ENCODE measurements around the gene PHACTR3. TPM values are rescaled to one million over a fixed set of nuclear protein-coding genes. Genes with fewer than 3 reads are reported as not detected.

The PHACTR3 gene
- polyA plus RNA-seq, 2 of the 4 experiments (the other 2 are of a cell fraction) = not detected

DNA sequence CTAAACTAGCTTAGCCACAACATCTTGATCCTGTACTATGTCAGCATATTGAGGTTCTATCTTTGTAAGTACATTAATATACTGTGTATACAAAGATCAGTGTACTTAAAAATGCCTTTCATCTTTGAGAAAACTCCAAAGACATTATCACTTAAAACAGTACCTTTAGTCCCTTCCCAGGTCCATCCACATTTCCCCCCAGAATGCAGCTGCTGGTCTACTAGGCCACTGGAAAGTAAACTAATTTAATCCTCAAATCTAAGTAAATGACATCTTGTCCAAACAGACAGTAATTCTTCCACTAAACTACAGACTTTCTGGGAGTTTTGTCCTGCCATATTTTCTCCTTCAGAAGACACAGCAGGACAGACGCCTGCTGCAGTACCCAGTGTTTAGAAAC, 260.4 kb downstream of the PHACTR3 start:
- no peak for ATAC-seq
- ChIA-PET POLR2A (no interaction called here), CTCF (no interaction called here)
- no peak overlapping the region for H3K4me3 ChIP-seq
- no peak overlapping the region for H3K4me2 ChIP-seq
- no peak for FAIRE-seq
- DNase-seq (ENCODE audit: low read depth in 1 of 2, low spot score in 1 of 2) = no peak
- no peak overlapping the region for H3K27ac ChIP-seq
- 62% methylated on average over 1 of the region's 1 CpG for WGBS (ENCODE audit: missing lambda C conversion rate)
- no peak for TF ChIP-seq HOXB13 (CRISPR knock-in tag; IDR thresholded peaks at IDR 0.05; ENCODE audit: low read depth)
- no peak for TF ChIP-seq EHMT2 (IDR thresholded peaks at IDR 0.05; ENCODE audit: low read depth)
- no peak for TF ChIP-seq FOSL2 (IDR thresholded peaks at IDR 0.05)
- TF ChIP-seq FOSL2 (CRISPR knock-in tag; IDR thresholded peaks at IDR 0.05) = no peak
- TF ChIP-seq HMGXB4 (CRISPR knock-in tag; IDR thresholded peaks at IDR 0.05; ENCODE audit: borderline replicate concordance) = no peak
- no peak for TF ChIP-seq HOXB5 (CRISPR knock-in tag; IDR thresholded peaks at IDR 0.05)
- no peak for TF ChIP-seq RCOR1 (IDR thresholded peaks at IDR 0.05; ENCODE audit: low read depth, low read length)
- TF ChIP-seq KDM5A (IDR thresholded peaks at IDR 0.05) = no peak
- no peak for TF ChIP-seq TFCP2L1 (CRISPR knock-in tag; IDR thresholded peaks at IDR 0.05)
- TF ChIP-seq PHF8 (IDR thresholded peaks at IDR 0.05; ENCODE audit: borderline replicate concordance, low read depth) = no peak
- no peak for TF ChIP-seq CTCF (IDR thresholded peaks at IDR 0.05)
- no peak for TF ChIP-seq EP300 (IDR thresholded peaks at IDR 0.05)
- TF ChIP-seq ZC3H11A (IDR thresholded peaks at IDR 0.05) = no peak
- TF ChIP-seq, protein P1, sequence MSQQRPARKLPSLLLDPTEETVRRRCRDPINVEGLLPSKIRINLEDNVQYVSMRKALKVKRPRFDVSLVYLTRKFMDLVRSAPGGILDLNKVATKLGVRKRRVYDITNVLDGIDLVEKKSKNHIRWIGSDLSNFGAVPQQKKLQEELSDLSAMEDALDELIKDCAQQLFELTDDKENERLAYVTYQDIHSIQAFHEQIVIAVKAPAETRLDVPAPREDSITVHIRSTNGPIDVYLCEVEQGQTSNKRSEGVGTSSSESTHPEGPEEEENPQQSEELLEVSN (IDR thresholded peaks at IDR 0.05; ENCODE audit: borderline replicate concordance, low read depth) = no peak
- no peak for TF ChIP-seq KDM1A (IDR thresholded peaks at IDR 0.05; ENCODE audit: low read depth)
- TF ChIP-seq, protein P2, sequence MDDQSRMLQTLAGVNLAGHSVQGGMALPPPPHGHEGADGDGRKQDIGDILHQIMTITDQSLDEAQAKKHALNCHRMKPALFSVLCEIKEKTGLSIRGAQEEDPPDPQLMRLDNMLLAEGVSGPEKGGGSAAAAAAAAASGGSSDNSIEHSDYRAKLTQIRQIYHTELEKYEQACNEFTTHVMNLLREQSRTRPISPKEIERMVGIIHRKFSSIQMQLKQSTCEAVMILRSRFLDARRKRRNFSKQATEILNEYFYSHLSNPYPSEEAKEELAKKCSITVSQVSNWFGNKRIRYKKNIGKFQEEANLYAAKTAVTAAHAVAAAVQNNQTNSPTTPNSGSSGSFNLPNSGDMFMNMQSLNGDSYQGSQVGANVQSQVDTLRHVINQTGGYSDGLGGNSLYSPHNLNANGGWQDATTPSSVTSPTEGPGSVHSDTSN (IDR thresholded peaks at IDR 0.05) = no peak
- no peaks in the 10 kb centered on the region for H3K4me1 ChIP-seq
- no peaks in the 10 kb centered on the region for H3K9me3 ChIP-seq

DNA sequence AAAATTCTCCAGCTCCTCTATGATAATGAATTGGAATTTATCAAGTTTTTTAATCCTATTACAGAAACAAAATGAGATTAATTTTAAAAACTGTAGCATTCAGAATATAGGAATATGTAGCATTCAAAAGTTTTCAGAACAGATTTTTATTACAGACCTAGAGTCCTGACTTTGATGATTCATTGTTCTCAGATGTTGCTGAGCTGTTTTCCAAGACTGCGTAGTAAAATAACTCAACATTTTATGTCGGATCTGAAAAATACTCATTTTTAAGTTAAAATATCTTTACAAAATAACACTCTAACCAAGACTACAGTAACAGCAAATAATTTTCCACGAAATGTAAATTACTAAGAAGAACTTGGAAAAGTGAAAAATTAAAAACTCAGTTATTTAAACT, 262.0 kb downstream of the PHACTR3 start:
- ChIA-PET POLR2A (no interaction called here), CTCF (no interaction called here)
- Histone ChIP-seq H3K9me3 (no peaks in the 10 kb centered on the region), H3K4me2 (no peak overlapping the region), H3K27ac (no peak overlapping the region), H3K4me3 (no peak overlapping the region), H3K4me1 (no peaks in the 10 kb centered on the region)
- 62% methylated on average over 3 of the region's 3 CpGs for WGBS (ENCODE audit: missing lambda C conversion rate)
- no peak for TF ChIP-seq CHD2 (IDR thresholded peaks at IDR 0.05; ENCODE audit: low read length, partially characterized antibody)
- no peak for TF ChIP-seq FOSB (CRISPR knock-in tag; IDR thresholded peaks at IDR 0.05)
- no peak for TF ChIP-seq HOXA7 (CRISPR knock-in tag; IDR thresholded peaks at IDR 0.05)
- TF ChIP-seq CEBPB (IDR thresholded peaks at IDR 0.05) = no peak
- TF ChIP-seq, protein P2 (IDR thresholded peaks at IDR 0.05) = no peak
- no peak for TF ChIP-seq JUNB (IDR thresholded peaks at IDR 0.05)
- ATAC-seq = no peak
- no peak for DNase-seq (ENCODE audit: low read depth in 1 of 2, low spot score in 1 of 2)
- no peak for FAIRE-seq

All from A549 (cell line).